ENCODE results near the gene BTBD2.
"Not testable (repeated sequence)": the region's sequence is repeated elsewhere in the genome, so short reads cannot be mapped to it uniquely, and the experiment has no call there.

BTBD2 gene

DNA sequence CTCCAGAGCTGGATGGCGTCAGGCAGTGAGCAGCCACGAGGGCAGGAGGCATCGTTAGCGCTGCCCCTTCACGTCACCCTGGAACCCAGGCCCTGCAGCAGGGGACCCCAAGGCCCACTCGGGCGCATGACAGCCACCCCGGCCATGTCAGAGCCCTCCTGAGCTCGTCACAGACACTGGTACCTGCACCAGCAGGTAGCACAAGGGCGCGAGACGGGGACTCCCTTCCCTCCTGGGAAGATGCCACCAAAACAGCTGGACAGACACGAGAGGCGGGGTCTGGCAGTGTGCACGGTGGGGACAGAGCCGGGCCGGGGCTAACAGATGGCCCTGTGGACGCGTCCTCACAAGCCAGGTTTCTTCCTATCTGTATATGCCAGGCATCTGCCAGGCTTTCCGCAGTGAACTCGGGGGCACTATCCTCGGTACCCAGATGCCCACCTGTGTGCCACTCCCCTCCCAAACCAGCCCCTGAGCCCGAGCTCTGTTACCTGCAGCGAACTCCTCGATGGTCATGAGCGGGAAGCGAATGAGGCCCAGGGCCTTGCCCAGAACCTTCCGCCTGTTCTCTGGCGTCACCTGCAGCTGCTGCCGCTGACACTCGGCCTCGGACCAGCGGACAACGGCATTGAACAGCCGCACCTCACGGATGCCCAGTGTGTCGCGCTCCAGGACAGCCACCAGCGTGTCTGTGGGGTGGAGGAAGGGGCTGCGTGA lies 25.8 kb downstream of the BTBD2 start:
- DNase-seq (ENCODE audit: insufficient read length, low spot score), result no peak
- FAIRE-seq, result no peak
- TF ChIP-seq, protein P1, sequence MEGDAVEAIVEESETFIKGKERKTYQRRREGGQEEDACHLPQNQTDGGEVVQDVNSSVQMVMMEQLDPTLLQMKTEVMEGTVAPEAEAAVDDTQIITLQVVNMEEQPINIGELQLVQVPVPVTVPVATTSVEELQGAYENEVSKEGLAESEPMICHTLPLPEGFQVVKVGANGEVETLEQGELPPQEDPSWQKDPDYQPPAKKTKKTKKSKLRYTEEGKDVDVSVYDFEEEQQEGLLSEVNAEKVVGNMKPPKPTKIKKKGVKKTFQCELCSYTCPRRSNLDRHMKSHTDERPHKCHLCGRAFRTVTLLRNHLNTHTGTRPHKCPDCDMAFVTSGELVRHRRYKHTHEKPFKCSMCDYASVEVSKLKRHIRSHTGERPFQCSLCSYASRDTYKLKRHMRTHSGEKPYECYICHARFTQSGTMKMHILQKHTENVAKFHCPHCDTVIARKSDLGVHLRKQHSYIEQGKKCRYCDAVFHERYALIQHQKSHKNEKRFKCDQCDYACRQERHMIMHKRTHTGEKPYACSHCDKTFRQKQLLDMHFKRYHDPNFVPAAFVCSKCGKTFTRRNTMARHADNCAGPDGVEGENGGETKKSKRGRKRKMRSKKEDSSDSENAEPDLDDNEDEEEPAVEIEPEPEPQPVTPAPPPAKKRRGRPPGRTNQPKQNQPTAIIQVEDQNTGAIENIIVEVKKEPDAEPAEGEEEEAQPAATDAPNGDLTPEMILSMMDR (IDR thresholded peaks at IDR 0.05; ENCODE audit: insufficient read depth, missing control alignments), result no peak

DNA sequence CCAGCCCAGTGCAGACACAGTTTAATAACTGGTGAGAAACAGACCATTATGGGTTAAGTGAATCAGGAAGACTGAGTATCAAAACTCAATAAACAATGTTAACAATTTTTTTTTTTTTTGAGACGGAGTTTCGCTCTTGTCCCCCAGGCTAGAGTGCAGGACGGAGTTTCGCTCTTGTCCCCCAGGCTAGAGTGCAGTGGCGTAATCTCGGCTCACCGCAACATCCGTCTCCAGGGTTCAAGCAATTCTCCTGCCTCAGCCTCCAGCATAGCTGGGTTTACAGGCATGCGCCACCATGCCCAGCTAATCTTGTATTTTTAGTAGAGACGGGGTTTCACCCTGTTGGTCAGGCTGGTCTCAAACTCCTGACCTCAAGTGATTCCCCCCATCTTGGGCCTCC lies 27.1 kb downstream of the BTBD2 start:
- DNase-seq (ENCODE audit: insufficient read length, low spot score); FAIRE-seq: not testable (repeated sequence)

DNA sequence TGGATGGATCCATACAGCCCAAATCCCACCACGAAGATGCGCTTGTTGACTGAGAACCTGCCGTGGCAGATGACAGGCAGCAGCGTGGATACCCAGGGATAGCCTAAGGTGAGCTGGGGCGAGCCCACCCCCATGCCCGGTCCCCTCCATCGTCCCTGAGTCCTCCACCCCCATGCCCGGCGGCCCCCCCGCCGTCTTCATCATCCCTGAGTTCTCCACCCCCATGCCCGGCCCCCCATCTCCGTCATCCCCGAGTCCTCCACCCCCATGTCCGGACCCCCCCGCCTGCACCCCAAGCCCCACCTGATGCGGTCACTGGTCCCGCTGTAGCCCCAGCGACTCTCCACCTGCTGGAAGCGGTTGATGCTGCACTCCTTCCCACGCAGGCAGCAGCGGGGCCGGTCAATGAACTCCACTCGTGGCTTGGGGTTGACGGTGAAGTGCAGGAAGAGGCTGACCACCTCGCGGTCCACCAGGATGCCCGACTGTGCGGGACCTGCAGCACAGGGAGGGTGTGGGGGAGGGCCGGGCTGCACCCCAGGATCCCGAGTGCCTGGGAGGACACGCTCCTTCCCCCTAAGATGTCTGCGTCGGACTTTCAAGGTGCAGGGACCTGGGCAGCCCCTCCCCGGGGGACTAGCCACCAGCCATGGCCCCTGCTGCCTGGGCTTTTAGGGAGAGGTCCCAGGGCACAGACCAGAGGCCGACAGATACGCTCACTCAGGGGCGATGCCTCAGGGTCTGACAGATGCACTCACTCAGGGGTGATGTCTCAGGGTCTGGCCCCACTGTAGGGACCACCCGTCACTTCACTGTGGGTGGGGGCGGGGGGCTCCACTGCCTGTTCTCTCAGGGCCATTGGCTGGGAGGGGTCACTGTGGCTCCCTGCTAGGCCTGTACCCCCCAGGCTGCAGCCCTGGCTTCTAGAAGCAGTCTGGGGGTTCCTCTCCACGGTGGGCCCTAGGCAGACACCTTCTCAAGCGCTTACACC lies 28.0 kb downstream of the BTBD2 start:
- FAIRE-seq (no peak), DNase-seq (ENCODE audit: insufficient read length, low spot score) (no peak)
- TF ChIP-seq, protein P1 (IDR thresholded peaks at IDR 0.05; ENCODE audit: insufficient read depth, missing control alignments), result no peak

DNA sequence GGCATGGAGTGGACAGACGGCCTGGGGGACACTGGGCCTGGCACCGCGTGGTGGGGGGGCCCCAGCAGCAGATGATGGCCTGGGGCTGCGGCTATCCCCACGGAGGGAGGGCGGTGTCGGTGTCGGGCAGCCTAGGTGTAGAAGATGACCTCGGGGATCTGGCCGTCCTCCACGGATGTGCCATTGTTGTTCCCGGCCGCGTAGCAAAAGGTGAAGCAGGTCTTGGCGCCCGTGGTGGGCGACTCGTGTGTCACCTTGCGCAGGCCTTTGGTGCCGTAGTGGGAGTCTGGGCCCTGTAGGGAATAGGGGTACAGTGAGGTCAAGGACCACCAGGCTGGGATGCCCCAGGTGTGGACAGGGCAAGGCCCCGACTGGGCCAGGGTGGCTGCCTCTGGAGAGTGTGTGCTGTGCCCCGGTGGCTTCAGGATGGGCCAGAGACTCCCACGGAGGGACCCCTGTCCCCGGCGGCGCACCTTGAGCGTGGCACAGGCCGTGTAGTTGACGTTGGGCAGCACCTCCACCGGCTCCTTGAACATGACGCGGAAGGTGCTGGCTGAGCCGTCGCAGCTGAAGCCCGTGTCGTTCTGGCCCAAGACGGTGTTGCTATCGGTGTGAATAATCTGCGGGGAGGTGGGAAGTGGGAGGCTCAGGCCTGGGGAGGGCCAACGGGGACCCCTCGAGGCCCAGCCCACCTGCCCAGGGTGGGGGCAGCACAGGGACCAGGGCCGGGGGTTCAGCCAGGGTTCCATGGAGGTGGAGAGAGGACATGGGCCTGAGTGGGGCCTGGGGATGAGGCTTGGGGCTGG lies 29.0 kb downstream of the BTBD2 start:
- DNase-seq (ENCODE audit: insufficient read length, low spot score), result no peak
- FAIRE-seq, result no peak
- TF ChIP-seq, protein P1 (IDR thresholded peaks at IDR 0.05; ENCODE audit: insufficient read depth, missing control alignments), result no peak

DNA sequence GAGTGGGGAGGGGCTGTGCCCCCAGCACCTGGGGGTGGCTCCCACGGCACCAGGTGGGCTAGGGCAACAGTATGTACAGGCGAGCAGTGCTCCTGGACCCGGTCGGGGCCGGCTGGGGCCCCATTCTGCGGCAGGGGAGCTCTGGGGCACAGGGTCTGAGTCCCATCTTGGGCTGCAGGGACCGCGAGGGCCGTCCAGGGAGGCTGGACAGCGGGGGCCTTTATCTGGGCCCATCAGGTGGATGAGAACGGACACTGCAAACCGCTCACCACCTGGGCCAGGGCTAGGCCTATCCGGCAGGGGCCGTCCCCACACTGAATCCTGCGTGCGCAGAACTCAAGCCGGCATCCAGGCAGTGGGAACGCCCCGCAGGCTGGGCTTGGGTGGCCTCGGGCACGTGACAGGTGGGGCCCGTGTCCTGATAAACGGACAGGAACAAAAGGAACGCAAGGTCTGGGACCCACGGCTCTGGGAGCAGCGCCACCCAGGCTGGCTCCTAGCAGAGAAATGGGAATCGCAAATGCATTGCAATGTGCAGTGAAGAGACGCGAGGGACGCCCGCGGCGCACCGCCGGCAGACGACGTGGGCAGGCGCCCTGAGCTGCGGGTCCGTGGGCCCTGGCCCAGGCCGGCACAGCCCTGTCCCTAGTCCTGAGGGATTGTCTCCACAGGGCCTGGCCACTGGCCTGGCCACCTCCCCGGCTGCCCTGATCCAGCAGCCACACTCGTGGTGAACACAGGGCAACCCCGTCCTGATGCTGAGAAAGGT lies 29.7 kb downstream of the BTBD2 start:
- FAIRE-seq, result no peak

DNA sequence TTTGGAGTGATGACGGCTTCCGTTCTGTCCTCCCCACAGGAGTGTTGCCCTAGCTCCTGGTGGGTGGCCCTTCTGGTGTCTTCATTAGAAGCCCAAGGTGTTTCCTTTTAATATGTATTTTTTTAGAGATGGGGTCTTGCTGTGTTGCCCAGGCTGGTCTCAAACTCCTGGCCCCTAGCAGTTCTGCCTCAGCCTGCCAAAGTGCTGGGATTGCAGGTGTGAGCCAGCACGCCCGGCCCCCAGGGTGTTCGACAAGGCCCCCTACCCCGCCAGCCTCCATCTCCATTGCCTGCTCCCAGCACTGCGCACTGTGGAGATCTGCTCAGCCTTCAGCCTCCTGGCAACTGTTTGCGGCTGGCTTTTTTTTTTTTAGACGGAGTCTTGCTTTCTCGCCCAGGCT lies 31.2 kb downstream of the BTBD2 start:
- TF ChIP-seq, protein P1 (IDR thresholded peaks at IDR 0.05; ENCODE audit: insufficient read depth, missing control alignments), result no peak
- no peak for FAIRE-seq
- DNase-seq (ENCODE audit: insufficient read length, low spot score), result no peak

More for the DNA sequence above, 29.7 kb downstream of the BTBD2 start:
- TF ChIP-seq, protein P1 (IDR thresholded peaks at IDR 0.05; ENCODE audit: insufficient read depth, missing control alignments), result no peak
- DNase-seq (ENCODE audit: insufficient read length, low spot score), result no peak
